Muscle layer of duodenum (tissue), 2 donors: ENCODE measurements around the gene HJURP.

ENCODE experiments used
- H3K27ac ChIP-seq: one replicate; pipeline ENCODE4 v1.7.0; 2013; ENCODE audit warnings: mild to moderate bottlenecking, low read length
- H3K27me3 ChIP-seq: one replicate; pipeline ENCODE4 v1.7.0; 2013; ENCODE audit warnings: low read depth, mild to moderate bottlenecking, control low read depth, low read length
- H3K36me3 ChIP-seq, 2 donors: one replicate each; pipeline ENCODE4 v1.7.0; 2013; ENCODE audit warnings: low read length in 2 of 2, control low read depth in 1 of 2, mild to moderate bottlenecking in 1 of 2; ENCODE audit not compliant: insufficient read depth in 2 of 2, control insufficient read depth in 1 of 2
- H3K4me1 ChIP-seq, 2 donors: one replicate each; pipeline ENCODE4 v1.7.0; 2013; ENCODE audit warnings: low read length in 2 of 2, mild to moderate bottlenecking in 2 of 2, control low read depth in 1 of 2, moderate library complexity in 1 of 2; ENCODE audit not compliant: insufficient read depth in 2 of 2, control insufficient read depth in 1 of 2
- H3K4me3 ChIP-seq, 2 donors: one replicate each; pipeline ENCODE4 v1.7.0; 2013; ENCODE audit warnings: low read length in 2 of 2, low read depth in 1 of 2, mild to moderate bottlenecking in 1 of 2
- H3K9me3 ChIP-seq, 2 donors: one replicate each; pipeline ENCODE4 v1.7.0; 2013; ENCODE audit warnings: low read length in 2 of 2, control low read depth in 1 of 2, mild to moderate bottlenecking in 1 of 2; ENCODE audit not compliant: control insufficient read depth in 1 of 2
- donor health status: healthy.

Gene HJURP

DNA sequence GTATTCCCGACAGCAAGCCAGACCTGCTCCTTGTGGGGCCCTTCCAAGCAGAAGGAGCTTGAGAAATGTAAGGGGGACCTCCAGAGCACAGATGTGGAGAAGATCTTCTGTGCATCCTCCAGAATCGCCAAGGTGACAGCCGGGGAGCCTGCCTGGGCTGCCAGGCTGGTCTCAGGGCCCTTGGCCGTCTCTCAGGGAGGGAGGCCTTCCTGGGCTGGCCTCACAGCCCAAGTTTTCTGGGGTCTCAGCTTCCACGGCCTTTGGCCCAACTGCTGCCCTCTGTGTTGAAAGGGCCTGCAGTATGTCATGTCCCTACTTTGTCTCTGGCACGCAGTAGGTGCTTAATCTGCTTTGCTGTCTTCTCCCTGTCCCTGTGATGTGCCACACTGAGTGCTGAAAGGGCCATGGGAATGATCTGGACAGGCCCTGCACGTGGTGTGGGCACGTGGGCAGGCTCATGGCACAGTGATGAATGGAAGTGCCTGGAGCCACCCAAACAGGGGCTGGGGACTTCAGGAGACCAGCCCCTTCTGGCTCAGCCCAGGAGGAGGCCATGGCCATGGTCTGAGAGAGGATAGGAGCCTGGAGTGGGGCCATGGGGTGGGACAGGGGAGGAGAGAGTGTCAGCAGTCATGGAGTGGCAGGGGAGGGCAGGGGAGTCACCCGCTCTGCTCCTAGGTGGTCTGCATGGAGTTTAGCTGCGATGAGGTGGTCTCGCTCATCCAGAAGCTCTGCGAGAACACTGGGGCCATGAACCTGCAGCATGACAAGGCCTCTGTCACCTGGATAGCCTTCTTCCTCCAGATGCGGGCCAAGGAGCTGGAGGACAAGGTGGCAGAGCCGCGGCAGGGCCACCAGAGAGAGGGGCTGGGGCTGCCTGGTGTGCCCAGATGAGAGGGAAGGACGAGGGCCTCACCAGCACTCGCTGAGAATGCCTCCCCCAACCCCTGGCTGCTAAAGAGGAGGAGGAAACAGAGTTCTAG lies 35.4 kb downstream of the HJURP start:
- no peaks in the 10 kb centered on the region for H3K27me3 ChIP-seq
- no peaks in the 10 kb centered on the region for H3K9me3 ChIP-seq
- H3K27ac ChIP-seq: no peak overlapping the region

DNA sequence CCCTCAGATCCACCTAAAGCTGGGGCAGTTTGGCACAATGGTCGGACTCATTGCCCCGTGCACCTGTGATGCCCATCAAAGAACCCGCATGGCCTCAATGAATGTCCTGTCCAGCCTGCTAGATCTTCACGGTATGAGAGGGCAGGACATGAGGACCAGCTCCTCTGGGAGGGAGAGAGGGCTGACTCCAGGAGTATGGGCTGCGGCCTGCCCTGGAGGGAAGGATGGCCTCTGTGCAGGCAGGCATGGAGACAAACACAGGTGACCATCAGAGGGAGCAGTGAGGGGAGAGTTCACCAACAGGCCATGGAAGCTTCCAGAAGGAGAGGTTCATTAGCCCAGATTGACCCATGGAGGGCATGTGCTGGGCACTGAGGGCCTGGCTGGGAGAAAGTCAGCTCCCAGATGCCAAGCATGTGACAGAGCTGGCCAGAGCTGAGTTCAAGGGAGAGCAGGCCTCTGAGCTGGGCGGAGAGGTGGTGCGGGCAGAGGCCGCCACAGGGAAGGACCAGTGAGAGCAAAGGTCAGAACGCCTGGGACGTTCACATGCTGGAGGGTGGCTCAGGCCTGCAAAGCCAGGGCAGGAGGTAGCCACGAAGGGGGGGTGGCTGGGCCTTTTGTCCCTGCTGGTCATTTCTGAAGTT lies 36.2 kb downstream of the HJURP start:
- H3K4me3 ChIP-seq: no peak overlapping the region
- peaks cover 3% of the 10 kb centered on the region for H3K27me3 ChIP-seq
- no peaks in the 10 kb centered on the region for H3K9me3 ChIP-seq
- no peaks in the 10 kb centered on the region for H3K4me1 ChIP-seq
- H3K36me3 ChIP-seq: no peaks in the 10 kb centered on the region
- H3K27ac ChIP-seq: no peak overlapping the region

More for the DNA sequence above, 35.4 kb downstream of the HJURP start:
- Histone ChIP-seq H3K4me3 (no peak overlapping the region), H3K4me1 (no peaks in the 10 kb centered on the region), H3K36me3 (no peaks in the 10 kb centered on the region)

DNA sequence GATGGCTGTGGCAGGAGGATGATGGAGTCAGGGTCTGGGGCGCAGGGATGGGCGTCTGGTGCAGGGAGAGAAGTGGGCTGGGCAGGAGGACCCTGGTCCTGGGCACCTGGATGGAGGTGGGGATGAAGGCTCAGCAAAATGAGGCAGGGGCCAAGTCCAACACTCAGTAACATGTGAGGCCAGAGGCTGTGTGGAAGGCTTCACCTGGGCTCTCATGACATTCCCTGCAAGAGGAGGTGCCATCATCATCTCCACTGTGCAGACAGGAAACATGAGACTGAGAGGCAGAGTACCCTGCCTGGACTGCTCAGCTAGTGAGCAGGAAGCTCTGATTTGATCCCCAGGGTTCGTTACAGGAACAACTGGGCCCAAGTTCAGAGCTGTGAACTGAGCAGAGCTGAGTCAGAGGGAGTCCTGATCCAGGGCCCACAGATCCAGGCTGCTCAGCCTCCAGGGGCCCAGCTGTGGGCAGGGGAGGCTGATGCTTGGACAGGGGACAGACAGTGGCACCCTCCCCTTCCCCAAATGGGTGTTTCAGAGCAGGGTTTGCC lies 36.9 kb downstream of the HJURP start:
- no peaks in the 10 kb centered on the region for H3K9me3 ChIP-seq
- H3K27me3 ChIP-seq: peaks cover 3% of the 10 kb centered on the region
- no peak overlapping the region for H3K4me3 ChIP-seq
- no peaks in the 10 kb centered on the region for H3K4me1 ChIP-seq
- no peak overlapping the region for H3K27ac ChIP-seq
- no peaks in the 10 kb centered on the region for H3K36me3 ChIP-seq

DNA sequence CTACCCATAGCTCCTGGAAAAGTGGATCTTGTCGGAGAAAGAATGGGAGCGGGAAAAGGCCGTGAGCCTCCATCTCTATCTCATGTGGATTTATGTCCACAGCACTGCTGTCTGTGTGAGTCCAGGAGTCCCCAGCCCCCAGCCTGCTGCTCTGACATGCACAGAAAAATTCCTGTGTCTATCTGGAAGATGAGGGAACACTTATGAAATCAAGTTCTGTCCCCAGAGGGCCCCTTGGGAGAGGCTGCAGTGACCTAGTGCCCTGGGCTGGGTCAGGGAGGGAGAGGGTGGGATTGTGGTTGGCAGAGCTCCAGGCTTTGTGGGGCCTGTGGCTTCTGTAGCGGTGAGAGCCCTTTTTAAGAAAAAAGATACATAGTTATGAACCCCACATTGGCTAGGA lies 37.6 kb downstream of the HJURP start:
- H3K27ac ChIP-seq: no peak overlapping the region
- no peaks in the 10 kb centered on the region for H3K9me3 ChIP-seq
- H3K4me3 ChIP-seq: no peak overlapping the region
- H3K4me1 ChIP-seq: no peaks in the 10 kb centered on the region
- H3K27me3 ChIP-seq: peaks cover 3% of the 10 kb centered on the region
- no peaks in the 10 kb centered on the region for H3K36me3 ChIP-seq

DNA sequence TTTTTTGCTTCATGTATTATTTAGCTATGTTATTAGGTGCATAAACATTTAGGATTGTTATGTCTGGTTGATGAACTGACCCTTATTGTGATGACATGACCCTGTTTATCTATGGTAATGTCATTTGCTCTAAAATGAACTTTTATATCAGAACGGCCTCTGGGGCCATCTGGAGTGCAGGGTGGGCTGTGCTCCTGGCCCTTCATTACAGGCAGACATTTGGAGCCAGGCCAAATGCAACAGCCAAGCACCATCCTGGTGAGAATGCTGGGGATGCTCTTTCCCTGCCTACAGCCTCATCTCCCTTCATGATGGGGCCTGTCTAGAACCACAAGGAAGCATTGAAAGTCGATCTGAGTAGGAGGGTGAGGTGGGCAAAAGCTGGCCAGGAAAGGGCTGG lies 38.0 kb downstream of the HJURP start:
- H3K27me3 ChIP-seq: peaks cover 3% of the 10 kb centered on the region
- no peak overlapping the region for H3K4me3 ChIP-seq
- H3K9me3 ChIP-seq: no peaks in the 10 kb centered on the region
- H3K27ac ChIP-seq: no peak overlapping the region
- H3K36me3 ChIP-seq: no peaks in the 10 kb centered on the region
- no peaks in the 10 kb centered on the region for H3K4me1 ChIP-seq

DNA sequence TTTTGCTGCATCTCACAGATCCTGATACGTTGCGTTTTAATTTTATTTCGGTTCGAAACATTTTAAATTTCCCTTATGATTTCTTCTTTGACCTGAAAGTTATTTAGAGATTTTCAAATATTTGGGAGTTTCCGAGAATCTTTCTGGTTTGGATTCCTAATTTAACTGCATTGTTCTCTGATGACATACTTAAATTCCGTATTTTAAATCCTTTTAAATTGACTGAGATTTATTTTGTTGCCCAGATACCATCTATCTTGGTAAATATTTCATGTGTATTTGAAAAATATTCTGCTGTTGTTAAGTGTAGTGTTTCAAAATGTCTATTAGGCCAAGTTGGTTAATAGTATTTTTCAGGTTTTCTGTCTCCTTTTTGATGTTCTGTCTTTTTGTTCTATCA lies 38.5 kb downstream of the HJURP start:
- Histone ChIP-seq H3K27ac (no peak overlapping the region), H3K4me1 (no peaks in the 10 kb centered on the region), H3K4me3 (no peak overlapping the region), H3K9me3 (no peaks in the 10 kb centered on the region), H3K36me3 (no peaks in the 10 kb centered on the region), H3K27me3 (peaks cover 3% of the 10 kb centered on the region)

DNA sequence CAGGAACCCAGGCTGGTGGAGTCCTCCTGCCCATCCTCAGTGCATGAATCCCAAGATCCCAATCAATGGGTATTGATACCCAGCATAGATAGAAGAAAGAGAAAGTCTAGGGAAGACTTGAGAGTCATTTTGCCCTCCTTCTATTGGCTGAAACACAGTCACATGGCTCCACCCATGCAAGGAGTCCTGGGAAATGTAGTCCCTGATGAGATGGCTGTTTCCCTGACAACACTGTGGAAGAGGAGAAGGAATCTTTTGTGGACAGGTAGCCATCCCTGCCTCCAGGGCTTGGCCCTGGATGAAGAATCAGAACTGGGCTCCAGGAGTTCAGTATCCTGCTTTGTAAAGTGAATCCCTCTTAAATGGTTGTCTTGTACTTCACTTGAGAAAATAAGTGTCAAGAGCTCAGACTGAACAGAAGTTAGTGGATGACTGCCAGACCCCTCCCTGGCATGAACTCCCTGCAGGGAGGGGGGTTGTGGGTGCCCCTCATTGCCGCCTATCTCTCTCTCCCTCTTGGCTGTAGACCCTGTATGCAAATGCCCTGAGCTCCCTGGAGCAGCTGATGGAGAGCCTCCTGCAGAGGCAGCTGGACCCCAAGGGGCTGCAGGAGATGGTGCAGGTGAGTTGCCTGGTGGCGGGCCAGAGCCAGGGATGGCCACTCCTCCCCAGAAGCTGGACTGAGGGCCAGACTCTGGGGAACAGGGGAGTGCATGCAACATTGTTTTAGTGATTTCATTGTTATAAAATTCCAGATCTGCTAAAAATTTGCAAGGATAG lies 40.1 kb downstream of the HJURP start:
- no peaks in the 10 kb centered on the region for H3K9me3 ChIP-seq
- no peaks in the 10 kb centered on the region for H3K36me3 ChIP-seq
- H3K4me3 ChIP-seq: no peak overlapping the region
- no peaks in the 10 kb centered on the region for H3K4me1 ChIP-seq
- peaks cover 3% of the 10 kb centered on the region for H3K27me3 ChIP-seq
- H3K27ac ChIP-seq: no peak overlapping the region

DNA sequence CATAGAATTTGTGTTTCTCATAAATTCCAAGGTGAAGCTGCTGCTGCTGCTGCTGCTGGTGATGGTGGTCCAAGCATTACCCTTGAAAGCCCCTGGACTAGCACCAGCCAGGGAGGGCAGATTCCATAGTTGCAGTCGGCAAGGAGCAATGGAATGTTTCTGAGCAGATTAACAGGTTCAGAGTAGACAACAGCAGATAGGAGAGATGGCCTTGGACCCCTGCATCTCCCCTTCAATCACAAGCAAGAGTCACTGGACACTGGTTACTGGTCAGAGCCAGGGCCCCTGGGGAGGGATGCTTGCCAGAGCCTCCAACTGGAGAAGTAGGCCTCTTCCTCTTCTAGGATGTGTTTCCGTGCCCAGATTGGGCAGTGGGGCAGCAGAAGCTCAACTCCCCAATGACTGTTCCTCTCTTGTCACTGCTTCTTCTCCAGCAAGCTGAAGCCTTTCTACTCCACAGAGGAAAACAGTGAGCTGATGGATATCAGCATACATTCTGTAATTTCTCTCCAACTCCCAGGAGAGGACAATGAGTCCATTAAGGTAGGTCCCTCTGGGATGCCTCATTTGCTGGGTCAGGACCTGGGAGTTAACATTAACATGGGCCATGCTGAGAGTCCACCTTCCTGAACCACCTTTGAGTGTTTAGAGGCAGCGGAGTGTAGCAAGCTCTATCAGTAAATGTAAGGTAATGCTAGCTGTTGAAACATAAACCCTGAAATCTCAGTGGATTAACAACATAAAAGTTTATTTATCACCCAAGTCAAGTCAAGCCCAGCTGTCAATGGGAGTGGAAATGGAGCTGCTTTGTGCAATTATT lies 40.9 kb downstream of the HJURP start:
- H3K4me3 ChIP-seq: no peak overlapping the region
- H3K27ac ChIP-seq: no peak overlapping the region
- no peaks in the 10 kb centered on the region for H3K4me1 ChIP-seq
- no peaks in the 10 kb centered on the region for H3K36me3 ChIP-seq
- H3K9me3 ChIP-seq: no peaks in the 10 kb centered on the region
- peaks cover 3% of the 10 kb centered on the region for H3K27me3 ChIP-seq

DNA sequence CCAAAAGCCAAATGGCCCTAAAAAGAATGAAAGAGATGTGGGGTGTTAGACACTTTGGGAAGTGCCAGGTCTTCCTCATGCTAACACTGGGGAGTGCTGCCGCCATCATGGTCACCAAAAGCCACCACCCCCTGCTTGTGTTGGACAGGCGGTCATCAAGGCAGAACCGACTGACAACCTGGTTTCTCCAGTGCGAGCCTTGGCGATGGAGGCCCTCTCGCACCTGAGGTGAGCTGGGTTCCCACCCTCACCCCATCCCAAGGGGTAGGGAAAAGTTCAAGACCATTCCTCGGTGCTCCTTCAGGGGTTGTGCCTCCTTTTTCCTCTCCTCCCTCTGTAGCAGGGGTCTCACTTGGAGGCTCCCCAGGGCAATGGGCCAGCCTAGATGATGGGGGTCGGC lies 42.6 kb downstream of the HJURP start:
- Histone ChIP-seq H3K4me3 (no peak overlapping the region), H3K27me3 (peaks cover 3% of the 10 kb centered on the region), H3K27ac (no peak overlapping the region), H3K9me3 (no peaks in the 10 kb centered on the region), H3K4me1 (no peaks in the 10 kb centered on the region), H3K36me3 (no peaks in the 10 kb centered on the region)

DNA sequence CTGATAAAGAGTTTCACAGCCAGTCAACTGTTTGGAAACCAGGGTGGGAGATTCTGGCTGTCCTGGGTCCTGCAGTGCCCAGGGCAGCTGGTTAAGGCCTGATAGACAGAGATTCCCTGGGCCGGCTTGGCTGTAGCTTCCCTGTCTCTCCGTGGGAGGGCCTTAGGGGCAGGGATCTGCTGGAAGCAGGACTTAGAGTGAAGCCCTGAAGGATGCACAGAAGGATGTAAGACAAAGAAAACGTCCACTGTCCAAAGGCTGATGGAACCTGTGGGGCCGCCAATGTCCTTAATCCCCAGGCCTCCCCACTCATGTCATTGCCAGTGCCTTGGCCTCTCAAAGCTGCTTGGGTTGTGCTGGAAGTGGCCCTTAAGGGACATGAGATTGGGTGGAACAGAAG lies 43.2 kb downstream of the HJURP start:
- no peaks in the 10 kb centered on the region for H3K4me1 ChIP-seq
- H3K4me3 ChIP-seq: no peak overlapping the region
- H3K27ac ChIP-seq: no peak overlapping the region
- no peaks in the 10 kb centered on the region for H3K9me3 ChIP-seq
- peaks cover 3% of the 10 kb centered on the region for H3K27me3 ChIP-seq
- H3K36me3 ChIP-seq: no peaks in the 10 kb centered on the region
